HepG2 (cell line): ENCODE results near the gene SLC43A3. TPM values are rescaled to one million over a fixed set of nuclear protein-coding genes. Genes with fewer than 3 reads are reported as not detected.
A peak's percentile ranks its signal among the peaks of the same experiment; 100 is the strongest.

Source experiments
- EZH2 ChIP-seq: conservative IDR thresholded peaks from 2 replicates; pipeline ENCODE4 v1.6.1; 2012; ENCODE audit warnings: mild to moderate bottlenecking, low read depth, low read length, moderate library complexity
- HMG20A ChIP-seq: IDR thresholded peaks from 2 replicates; pipeline ENCODE4 v1.6.1; 2016; ENCODE audit warnings: borderline replicate concordance
- KAT8 ChIP-seq: IDR thresholded peaks from 2 replicates; pipeline ENCODE4 v1.6.1; 2016; ENCODE audit warnings: missing genetic modification reagents, missing compliant biosample characterization
- MAZ ChIP-seq, 2 experiments: sonication (generic) in 1 of 2; formaldehyde crosslinking in 1 of 2; IDR thresholded peaks; 2 replicates each; pipeline versions ENCODE4 v1.5.0 to v1.6.1; 2012 to 2020; ENCODE audit warnings: low read depth in 2 of 2, mild to moderate bottlenecking in 2 of 2, borderline replicate concordance in 1 of 2, improper control_type of control experiment in 1 of 2, low read length in 1 of 2, missing genetic modification reagents in 1 of 2, moderate library complexity in 1 of 2
- SCMH1 ChIP-seq: sonication (generic); formaldehyde crosslinking; IDR thresholded peaks from 2 replicates; pipeline ENCODE4 v1.9.0; 2021; ENCODE audit warnings: missing genetic modification reagents, mild to moderate bottlenecking, borderline replicate concordance
- SP5 ChIP-seq: IDR thresholded peaks from 2 replicates; pipeline ENCODE4 v1.6.1; 2016; ENCODE audit warnings: low read depth, borderline replicate concordance
- ZC3H13 ChIP-seq: sonication (generic); formaldehyde crosslinking; IDR thresholded peaks from 2 replicates; pipeline ENCODE4 v1.8.1; 2023; ENCODE audit warnings: mild to moderate bottlenecking, missing genetic modification reagents, moderate library complexity
- ZMYM3 ChIP-seq: sonication (generic); formaldehyde crosslinking; IDR thresholded peaks from 2 replicates; pipeline ENCODE4 v1.5.1; 2020; ENCODE audit warnings: mild to moderate bottlenecking, missing genetic modification reagents
- ZNF318 ChIP-seq: sonication (generic); formaldehyde crosslinking; IDR thresholded peaks from 2 replicates; pipeline ENCODE4 v1.4.0; 2020; ENCODE audit warnings: mild to moderate bottlenecking, missing genetic modification reagents
- ZNF432 ChIP-seq: sonication (generic); formaldehyde crosslinking; IDR thresholded peaks from 2 replicates; pipeline ENCODE4 v1.5.0; 2020; ENCODE audit warnings: missing genetic modification reagents, mild to moderate bottlenecking, borderline replicate concordance
- polyA plus RNA-seq, 8 experiments: library from polyadenylated mRNA; depleted of rRNA in 3 of 8; stranded (reverse) in 7 of 8; unstranded in 1 of 8; fragments of >200 nt; fragmentation: Illumina TruSeq in 4 of 8; extraction: Trizol in 4 of 8; gene quantifications; 2 replicates each; pipeline versions ENCODE4 v1.2.1 to v1.2.3, GENCODE V29; 2011 to 2016; ENCODE audit warnings: low read depth in 4 of 8, missing spikeins in 1 of 8, mixed read lengths in 1 of 8; ENCODE audit not compliant: insufficient read depth in 1 of 8
- total RNA-seq, 5 experiments: library from RNA; depleted of rRNA; stranded (reverse); fragments of >200 nt; fragmentation: Illumina TruSeq; extraction: Trizol; gene quantifications; 2 replicates each; pipeline ENCODE4 v1.2.3, GENCODE V29; 2016; ENCODE audit warnings: low read depth in 1 of 5
- TF ChIP-seq, protein P1 (sequence below): sonication (generic); formaldehyde crosslinking; IDR thresholded peaks from 2 replicates; pipeline ENCODE4 v1.4.0; 2020; ENCODE audit warnings: missing genetic modification reagents

The SLC43A3 gene
- total and polyA plus RNA-seq, 2 of the 13 experiments (the other 11 are each of a cell fraction or from before 2014, with no cell fraction given): 2.6 TPM; not detected in 1

DNA sequence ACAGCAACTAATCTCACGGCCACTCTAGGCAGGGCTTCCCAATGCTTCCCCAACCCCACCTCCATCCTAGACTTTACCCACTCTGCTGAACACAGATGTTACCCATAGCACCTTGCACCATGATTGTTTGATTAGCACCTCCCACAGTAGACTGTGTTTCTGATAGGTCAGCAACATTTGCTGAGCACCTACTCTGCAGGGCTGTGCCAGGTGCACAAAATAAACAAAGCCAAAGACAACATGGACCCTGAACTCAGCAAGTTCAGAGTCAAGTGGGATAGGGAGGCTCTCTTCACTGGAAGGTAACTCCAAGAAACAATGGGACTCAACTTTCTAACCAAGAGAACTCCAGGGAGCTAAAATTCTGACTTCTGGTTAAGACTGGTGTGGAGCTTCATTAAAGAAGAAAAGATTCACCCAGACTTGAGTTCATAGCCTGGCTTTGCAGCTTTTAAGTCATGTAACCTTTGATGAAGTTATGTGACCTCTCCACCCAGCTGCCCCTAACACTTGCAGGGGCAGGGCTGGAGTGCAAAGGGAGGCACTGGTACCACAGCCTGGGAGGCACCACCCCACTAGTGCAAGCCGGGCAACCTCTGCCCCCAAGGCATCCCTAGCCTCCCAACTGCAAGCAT lies 26.7 kb upstream of the SLC43A3 start (continued):
- TF ChIP-seq MAZ (IDR thresholded peaks at IDR 0.05; ENCODE audit: borderline replicate concordance, low read depth, low read length) (no peak), MAZ (CRISPR knock-in tag; IDR thresholded peaks at IDR 0.05; ENCODE audit: low read depth) (peak; percentile 75; the same call in 1 of the 2 replicates), HMG20A (CRISPR knock-in tag) (peak; percentile 74; the same call in 1 of the 2 replicates), KAT8 (CRISPR knock-in tag) (peak; percentile 77), ZNF318 (CRISPR knock-in tag) (0 out of 2 replicates have a peak, but pooled peaks have one; percentile 89), ZC3H13 (CRISPR knock-in tag) (no peak), SCMH1 (CRISPR knock-in tag) (no peak), ZNF432 (CRISPR knock-in tag) (no peak), ZMYM3 (CRISPR knock-in tag) (peak; percentile 95), SP5 (CRISPR knock-in tag) (peak; percentile 81), EZH2 (no peak)
- TF ChIP-seq, protein P1, sequence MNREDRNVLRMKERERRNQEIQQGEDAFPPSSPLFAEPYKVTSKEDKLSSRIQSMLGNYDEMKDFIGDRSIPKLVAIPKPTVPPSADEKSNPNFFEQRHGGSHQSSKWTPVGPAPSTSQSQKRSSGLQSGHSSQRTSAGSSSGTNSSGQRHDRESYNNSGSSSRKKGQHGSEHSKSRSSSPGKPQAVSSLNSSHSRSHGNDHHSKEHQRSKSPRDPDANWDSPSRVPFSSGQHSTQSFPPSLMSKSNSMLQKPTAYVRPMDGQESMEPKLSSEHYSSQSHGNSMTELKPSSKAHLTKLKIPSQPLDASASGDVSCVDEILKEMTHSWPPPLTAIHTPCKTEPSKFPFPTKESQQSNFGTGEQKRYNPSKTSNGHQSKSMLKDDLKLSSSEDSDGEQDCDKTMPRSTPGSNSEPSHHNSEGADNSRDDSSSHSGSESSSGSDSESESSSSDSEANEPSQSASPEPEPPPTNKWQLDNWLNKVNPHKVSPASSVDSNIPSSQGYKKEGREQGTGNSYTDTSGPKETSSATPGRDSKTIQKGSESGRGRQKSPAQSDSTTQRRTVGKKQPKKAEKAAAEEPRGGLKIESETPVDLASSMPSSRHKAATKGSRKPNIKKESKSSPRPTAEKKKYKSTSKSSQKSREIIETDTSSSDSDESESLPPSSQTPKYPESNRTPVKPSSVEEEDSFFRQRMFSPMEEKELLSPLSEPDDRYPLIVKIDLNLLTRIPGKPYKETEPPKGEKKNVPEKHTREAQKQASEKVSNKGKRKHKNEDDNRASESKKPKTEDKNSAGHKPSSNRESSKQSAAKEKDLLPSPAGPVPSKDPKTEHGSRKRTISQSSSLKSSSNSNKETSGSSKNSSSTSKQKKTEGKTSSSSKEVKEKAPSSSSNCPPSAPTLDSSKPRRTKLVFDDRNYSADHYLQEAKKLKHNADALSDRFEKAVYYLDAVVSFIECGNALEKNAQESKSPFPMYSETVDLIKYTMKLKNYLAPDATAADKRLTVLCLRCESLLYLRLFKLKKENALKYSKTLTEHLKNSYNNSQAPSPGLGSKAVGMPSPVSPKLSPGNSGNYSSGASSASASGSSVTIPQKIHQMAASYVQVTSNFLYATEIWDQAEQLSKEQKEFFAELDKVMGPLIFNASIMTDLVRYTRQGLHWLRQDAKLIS: no peak
